SK-N-MC (cell line): Measurements from ENCODE around the gene CNTN6.

Experiments
- EZH2 ChIP-seq: fragments of 200-600 bp; sonication (generic); IDR thresholded peaks from one replicate; pipeline ENCODE4 v1.6.1; 2017; ENCODE audit warnings: antibody characterized with exemption
- POLR2AphosphoS5 ChIP-seq: IDR thresholded peaks from 2 replicates; pipeline ENCODE4 v1.6.1; 2012; ENCODE audit warnings: mild to moderate bottlenecking, low read depth, low read length, borderline replicate concordance

- TF ChIP-seq EZH2 (no peak), POLR2AphosphoS5 (no peak)
Measured at GRCh38 chr3:1164101-1164500, 71.3 kb downstream of the CNTN6 start.
